ENCODE measurements around the gene CSF1.

CSF1 gene

GRCh38 chr1:109979489-109980091 is 68.9 kb downstream of the CSF1 start:
- no peak for DNase-seq (ENCODE audit: low spot score)
